Measurements from ENCODE around the gene HRH3.

Gene HRH3

GRCh38 chr20:62201173-62202082, 18.6 kb downstream of the HRH3 start:
- in situ Hi-C loops (cut with MboI; ENCODE audit: low sequenced_read_pairs) = no loop called here

DNA sequence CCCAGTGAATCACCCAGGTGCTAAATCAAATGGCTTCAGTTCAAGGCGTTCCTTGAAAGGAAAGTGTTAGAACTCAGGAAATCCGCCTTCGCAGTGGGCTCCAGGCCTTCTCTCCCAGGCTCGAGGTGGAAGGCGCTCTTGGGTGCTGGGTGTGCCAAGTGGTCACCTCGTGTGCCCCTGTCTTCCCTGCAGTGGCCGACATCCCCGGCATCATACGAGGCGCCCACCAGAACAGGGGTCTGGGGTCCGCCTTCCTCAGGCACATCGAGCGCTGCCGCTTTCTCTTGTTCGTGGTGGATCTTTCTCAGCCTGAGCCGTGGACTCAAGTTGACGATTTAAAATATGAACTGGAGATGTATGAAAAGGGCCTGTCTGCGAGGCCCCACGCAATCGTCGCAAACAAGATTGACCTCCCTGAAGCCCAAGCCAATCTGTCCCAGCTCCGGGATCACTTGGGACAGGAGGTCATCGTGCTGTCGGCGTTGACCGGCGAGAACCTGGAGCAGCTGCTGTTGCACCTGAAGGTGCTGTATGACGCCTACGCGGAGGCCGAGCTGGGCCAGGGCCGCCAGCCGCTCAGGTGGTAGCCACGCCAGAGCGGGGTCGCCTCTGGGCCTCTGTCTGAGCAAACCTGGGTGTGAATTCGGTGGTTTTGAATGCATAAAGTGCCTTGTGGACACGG, 19.4 kb downstream of the HRH3 start:
- in situ Hi-C loops (cut with MboI; ENCODE audit: low sequenced_read_pairs) = no loop called here

- in situ Hi-C loops (cut with MboI; ENCODE audit: low sequenced_read_pairs) = no loop called here
Measured at GRCh38 chr20:62198931-62199330, 21.1 kb downstream of the HRH3 start.

GRCh38 chr20:62198496-62198895, 21.6 kb downstream of the HRH3 start:
- in situ Hi-C loops (cut with MboI; ENCODE audit: low sequenced_read_pairs) = no loop called here

- in situ Hi-C loops (cut with MboI; ENCODE audit: low sequenced_read_pairs) = no loop called here
Measured at GRCh38 chr20:62197801-62198200, 22.3 kb downstream of the HRH3 start.

DNA sequence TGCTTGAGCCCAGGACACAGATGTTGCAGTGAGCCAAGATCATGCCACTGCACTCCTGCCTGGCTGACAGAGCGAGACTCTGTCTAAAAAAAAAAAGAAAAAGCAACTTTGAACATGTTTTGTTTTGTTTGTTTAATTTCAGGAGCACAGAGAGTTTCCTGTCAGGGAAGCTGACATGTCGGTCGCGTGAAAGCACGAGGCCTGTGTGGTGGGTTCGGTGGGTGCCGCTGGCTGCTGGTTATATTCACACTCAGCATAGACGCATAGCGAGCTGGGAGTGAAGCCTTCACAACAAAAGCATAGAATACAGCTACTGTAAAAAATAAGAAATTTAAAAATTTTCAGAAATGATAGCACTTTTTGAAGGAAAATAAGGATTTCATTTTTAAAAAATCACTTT, 22.8 kb downstream of the HRH3 start:
- in situ Hi-C loops (cut with MboI; ENCODE audit: low sequenced_read_pairs) = no loop called here

DNA sequence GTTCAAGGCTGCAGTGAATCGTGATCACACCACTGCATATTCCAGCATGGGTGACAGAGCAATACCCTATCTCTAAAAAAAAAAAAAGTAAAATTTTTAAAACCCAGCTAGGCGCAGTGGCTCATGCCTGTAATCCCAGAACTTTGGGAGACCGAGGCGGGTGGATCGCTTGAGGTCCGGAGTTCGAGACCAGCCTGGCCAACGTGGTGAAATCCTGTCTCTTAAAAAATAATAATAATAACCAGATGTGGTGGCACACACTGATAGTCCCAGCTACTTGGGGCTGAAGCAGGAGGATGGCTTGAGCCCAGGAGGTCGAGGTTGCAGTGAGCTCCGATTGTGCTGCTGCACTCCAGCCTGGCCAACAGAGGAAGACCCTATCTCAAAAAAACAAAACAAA, 23.8 kb downstream of the HRH3 start:
- in situ Hi-C loops (cut with MboI; ENCODE audit: low sequenced_read_pairs) = no loop called here

DNA sequence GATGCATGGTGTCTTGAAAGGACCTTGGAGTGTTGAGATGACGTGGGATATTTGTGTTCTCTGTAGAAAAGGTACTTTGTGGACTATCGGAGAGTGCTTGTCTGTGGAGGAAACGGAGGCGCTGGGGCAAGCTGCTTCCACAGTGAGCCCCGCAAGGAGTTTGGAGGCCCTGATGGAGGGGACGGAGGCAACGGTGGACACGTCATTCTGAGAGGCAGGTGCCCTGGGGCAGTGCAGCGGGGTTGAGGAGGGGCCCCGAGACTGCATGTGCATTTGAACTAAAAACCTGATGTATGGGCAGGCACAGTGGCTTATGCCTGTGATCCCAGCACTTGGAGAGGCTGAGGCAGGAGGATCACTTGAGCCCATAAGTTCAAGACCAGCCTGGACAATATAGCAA, 24.3 kb downstream of the HRH3 start:
- in situ Hi-C loops (cut with MboI; ENCODE audit: low sequenced_read_pairs) = no loop called here

- in situ Hi-C loops (cut with MboI; ENCODE audit: low sequenced_read_pairs) = no loop called here
Measured at GRCh38 chr20:62195075-62195405, 25.0 kb downstream of the HRH3 start.

- in situ Hi-C loops (cut with MboI; ENCODE audit: low sequenced_read_pairs) = no loop called here
Measured at GRCh38 chr20:62193079-62194025, 26.7 kb downstream of the HRH3 start.

DNA sequence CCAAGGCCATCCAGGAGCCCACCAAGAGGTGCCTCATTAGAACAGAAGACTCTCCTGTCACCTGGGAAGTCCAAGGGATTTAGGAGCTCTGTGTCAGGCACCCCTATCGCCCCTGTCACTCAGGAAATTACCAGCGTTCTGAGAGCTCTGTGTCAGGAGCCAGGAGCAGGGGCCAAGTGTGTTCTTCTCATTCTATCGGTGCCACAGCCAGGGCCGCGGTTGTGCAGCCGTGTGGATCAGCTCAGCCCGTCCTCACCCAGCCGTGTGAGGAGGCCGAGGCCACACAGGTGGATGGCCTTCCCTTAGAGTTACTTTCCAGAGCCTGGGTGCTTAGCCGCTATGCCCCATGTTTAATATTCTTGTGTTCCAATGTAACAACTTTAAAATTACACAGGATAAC, 27.4 kb downstream of the HRH3 start:
- in situ Hi-C loops (cut with MboI; ENCODE audit: low sequenced_read_pairs) = no loop called here

DNA sequence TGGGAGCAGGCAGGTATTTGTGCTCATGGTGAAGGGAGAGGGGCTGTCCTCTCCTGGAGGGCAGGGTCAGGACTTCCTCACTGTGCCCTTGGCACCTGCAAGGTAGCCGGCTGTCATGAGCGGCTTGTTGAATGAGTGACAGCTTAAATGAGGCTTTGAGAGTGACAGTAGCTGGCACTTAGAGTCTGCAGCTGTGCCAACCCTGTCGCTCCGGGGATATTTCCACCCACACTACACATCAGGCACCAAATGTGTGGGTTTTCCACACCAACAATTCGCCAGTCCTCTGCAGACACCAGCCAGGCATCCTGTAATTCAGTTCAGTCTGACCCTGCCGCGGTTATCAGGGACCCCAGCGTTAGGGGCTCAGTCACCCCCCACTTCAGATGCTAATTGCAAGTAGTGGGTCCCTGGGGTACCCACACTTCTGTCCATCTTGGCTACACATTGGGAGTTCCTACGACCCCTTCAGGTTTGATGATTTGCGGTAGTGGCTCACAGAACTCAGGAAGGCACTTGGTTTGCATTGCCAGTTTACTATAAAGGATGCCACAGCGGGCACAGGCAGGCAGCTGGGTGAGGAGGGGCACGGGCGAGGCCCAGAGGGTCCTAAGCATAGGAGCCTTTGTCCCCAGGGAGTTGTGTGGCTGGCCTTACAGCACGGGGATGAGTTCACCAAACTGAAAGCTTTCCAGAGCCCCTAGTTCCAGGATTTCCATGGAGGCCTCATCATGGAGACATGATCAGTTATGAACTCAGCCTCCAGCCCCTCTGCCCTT, 28.1 kb downstream of the HRH3 start:
- in situ Hi-C loops (cut with MboI; ENCODE audit: low sequenced_read_pairs) = no loop called here

GRCh38 chr20:62190639-62191411, 29.3 kb downstream of the HRH3 start:
- in situ Hi-C loops (cut with MboI; ENCODE audit: low sequenced_read_pairs) = no loop called here

DNA sequence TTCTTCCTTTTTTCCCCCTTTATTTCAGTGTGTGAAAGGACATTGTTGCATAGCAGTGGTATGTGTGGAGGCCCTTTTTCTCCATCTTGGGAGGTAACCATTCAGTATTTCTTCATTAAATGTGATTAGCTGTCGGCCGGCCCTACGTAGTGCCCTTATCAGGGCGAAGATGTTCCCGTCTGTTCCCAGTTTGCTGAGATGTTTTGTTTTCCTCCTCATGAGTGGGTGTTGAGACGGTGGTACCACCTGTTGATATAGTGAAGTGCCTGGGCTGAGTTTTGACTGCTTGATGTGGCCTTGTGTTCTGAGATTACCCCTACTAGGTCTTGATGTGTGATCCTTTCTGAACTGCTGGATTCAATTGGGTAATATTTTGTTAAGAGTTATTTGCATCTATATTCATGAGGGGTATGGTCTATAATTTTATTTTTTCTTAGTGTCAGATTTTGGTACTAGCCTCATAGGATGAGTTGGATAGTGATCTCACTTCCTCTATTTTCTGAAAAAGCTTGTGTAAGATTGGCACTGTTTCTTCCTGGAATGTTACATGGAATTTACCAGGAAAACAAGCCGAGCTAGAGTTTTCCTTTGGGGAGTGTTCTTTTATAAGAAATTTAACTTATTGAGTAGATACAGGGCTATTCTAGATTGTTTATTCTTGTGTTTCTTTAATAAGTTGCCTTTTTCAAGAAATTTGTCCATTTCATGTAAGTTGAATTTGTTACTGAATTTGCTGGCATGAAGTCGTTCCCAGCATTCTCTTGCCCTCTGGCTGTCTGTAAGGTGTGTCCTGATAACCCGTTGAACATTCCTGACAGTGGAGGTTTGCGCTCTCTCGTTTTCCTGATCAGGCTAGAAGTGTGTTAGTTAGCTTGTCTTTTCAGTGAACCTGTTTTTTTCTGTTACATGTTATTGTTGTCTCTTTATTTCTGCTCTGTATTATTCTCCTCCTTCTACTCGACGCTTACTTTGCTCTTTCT, 32.9 kb downstream of the HRH3 start:
- in situ Hi-C loops (cut with MboI; ENCODE audit: low sequenced_read_pairs) = no loop called here

DNA sequence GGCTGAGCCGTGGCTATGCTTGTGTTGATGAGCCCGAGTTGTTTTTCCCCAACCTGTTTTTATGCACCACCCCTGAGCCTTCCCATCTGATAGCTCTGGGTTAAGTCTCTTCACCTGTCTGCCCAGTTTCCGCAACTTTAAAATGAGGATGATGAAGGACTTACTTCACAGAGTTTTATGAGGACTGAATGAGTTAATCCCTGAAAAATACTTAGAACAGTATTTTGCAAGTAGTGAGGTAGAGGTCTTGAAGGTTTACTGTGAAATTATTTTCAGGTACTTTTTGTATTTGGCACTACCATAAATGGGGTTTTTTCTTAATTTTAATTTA, 34.0 kb downstream of the HRH3 start:
- in situ Hi-C loops (cut with MboI; ENCODE audit: low sequenced_read_pairs) = no loop called here

- in situ Hi-C loops (cut with MboI; ENCODE audit: low sequenced_read_pairs) = no loop called here
Measured at GRCh38 chr20:62183426-62184142, 36.5 kb downstream of the HRH3 start.

- in situ Hi-C loops (cut with MboI; ENCODE audit: low sequenced_read_pairs) = no loop called here
Measured at GRCh38 chr20:62182469-62183425, 37.3 kb downstream of the HRH3 start, which contains the start of gene MTG2. TSS of gene MTG2 (plus strand) at chr20:62183028. CDS start at chr20:62193421, 10,393 bp downstream.

Measured in hTERT RPE-1 (cell line).